Lung (tissue), 13 donors: ENCODE data around the gene BEST1. TPM values are rescaled to one million over a fixed set of nuclear protein-coding genes. Genes with fewer than 3 reads are reported as not detected.

Experiments used
- ATAC-seq: fragments of 200-7000 bp; cut with Tn5 transposase; one replicate; pipeline ENCODE4 v1.9.1; 2020; ENCODE audit warnings: moderate number of reproducible peaks; ENCODE audit not compliant: insufficient read depth, low FRiP score
- DNase-seq, 3 donors: peaks; one replicate each; pipeline ENCODE4 v3.0.0-alpha.2; 2013 to 2017
- H3K27ac ChIP-seq, 2 donors: one replicate each; pipeline ENCODE4 v1.5.1; 2013; ENCODE audit warnings: mild to moderate bottlenecking in 2 of 2, moderate library complexity in 2 of 2, control low read depth in 1 of 2, inconsistent platforms in 1 of 2, low read depth in 1 of 2, low read length in 1 of 2
- H3K27me3 ChIP-seq, 3 donors: one replicate each; pipeline ENCODE4 v1.5.1; 2013; ENCODE audit warnings: low read length in 2 of 3; ENCODE audit not compliant: control insufficient read depth in 3 of 3, insufficient read depth in 3 of 3
- H3K36me3 ChIP-seq, 4 donors: one replicate each; pipeline ENCODE4 v1.5.1; 2013; ENCODE audit warnings: low read length in 4 of 4, mild to moderate bottlenecking in 1 of 4, moderate library complexity in 1 of 4; ENCODE audit not compliant: control insufficient read depth in 4 of 4, insufficient read depth in 4 of 4
- H3K4me1 ChIP-seq, 5 donors: one replicate each; pipeline ENCODE4 v1.5.1; 2013; ENCODE audit warnings: low read length in 5 of 5, mild to moderate bottlenecking in 2 of 5, moderate library complexity in 1 of 5; ENCODE audit not compliant: control insufficient read depth in 5 of 5, insufficient read depth in 5 of 5
- H3K4me3 ChIP-seq: one replicate; pipeline ENCODE4 v1.5.1; 2013; ENCODE audit warnings: mild to moderate bottlenecking, control low read depth, moderate library complexity
- H3K9ac ChIP-seq, 2 donors: one replicate each; pipeline ENCODE4 v1.5.1; 2013; ENCODE audit warnings: low read length in 2 of 2, control low read depth in 1 of 2; ENCODE audit not compliant: insufficient read depth in 1 of 2
- H3K9me3 ChIP-seq, 4 donors: one replicate each; pipeline ENCODE4 v1.5.1; 2013; ENCODE audit warnings: low read length in 3 of 4, mild to moderate bottlenecking in 1 of 4, moderate library complexity in 1 of 4; ENCODE audit not compliant: control insufficient read depth in 4 of 4, insufficient read depth in 3 of 4
- WGBS, 2 donors: extraction: QIAGEN DNeasy Blood & Tissue Kit; methylation state at CpG; one replicate each; pipeline ENCODE4 v1.1.7; 2013; 5-methylcytosine and 5-hydroxymethylcytosine counted together
- polyA plus RNA-seq, 2 donors: library from polyadenylated mRNA; stranded (reverse); fragments of 200-250 nt; gene quantifications; one replicate each; pipeline ENCODE4 v1.2.1, GENCODE V29; 2013
- small RNA-seq: library from RNA; depleted of rRNA; stranded (forward); fragments of <200 nt; gene quantifications from one replicate; pipeline ENCODE3, GENCODE V24; 2014; ENCODE audit warnings: low replicate concordance
- total RNA-seq, 2 donors: library from RNA; depleted of rRNA in 1 of 2; stranded (reverse); fragments of >200 nt in 1 of 2; gene quantifications; one replicate each; pipeline ENCODE4 v1.2.1, GENCODE V29; 2014 to 2021
- TF ChIP-seq, protein P1 (sequence below): IDR thresholded peaks from 2 replicates; pipeline ENCODE4 v1.5.1; 2012; ENCODE audit warnings: mild to moderate bottlenecking; ENCODE audit errors: control extremely low read depth, extremely low read depth
- donor health status: control.
- donor health status: control.
- donor health status: Bipolar disorder and iron deficiency.
- donor health status: healthy.
- donor health status: DM: yes; HTN: yes; CAD: no.

The BEST1 gene
- total and polyA plus RNA-seq, 4 donors: 4.9 to 27.3 (median 11.3) TPM

DNA sequence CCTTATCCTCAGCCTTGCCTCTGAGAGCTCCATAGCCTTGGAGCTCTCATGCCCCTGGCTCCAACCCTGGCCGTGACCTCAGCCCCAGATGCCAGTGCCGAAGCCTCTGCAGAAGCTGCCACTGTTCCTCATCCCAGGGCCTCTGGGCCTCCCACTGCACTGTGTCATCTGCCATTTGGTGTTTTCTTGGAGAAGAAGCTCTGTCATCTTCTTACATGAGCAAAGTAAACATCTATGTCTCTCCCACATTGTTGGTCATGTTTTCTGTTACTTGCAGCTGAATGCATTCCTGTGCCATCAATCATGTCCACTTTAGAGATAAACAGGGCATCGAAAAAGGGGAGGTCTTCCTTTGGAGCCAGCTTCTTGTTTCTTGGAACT lies 62.3 kb downstream of the BEST1 start:
- no peak for DNase-seq
- H3K27me3 ChIP-seq: no peaks in the 10 kb centered on the region
- H3K9ac ChIP-seq: no peak overlapping the region
- no peak overlapping the region for H3K27ac ChIP-seq
- no peak for ATAC-seq
- TF ChIP-seq, protein P1, sequence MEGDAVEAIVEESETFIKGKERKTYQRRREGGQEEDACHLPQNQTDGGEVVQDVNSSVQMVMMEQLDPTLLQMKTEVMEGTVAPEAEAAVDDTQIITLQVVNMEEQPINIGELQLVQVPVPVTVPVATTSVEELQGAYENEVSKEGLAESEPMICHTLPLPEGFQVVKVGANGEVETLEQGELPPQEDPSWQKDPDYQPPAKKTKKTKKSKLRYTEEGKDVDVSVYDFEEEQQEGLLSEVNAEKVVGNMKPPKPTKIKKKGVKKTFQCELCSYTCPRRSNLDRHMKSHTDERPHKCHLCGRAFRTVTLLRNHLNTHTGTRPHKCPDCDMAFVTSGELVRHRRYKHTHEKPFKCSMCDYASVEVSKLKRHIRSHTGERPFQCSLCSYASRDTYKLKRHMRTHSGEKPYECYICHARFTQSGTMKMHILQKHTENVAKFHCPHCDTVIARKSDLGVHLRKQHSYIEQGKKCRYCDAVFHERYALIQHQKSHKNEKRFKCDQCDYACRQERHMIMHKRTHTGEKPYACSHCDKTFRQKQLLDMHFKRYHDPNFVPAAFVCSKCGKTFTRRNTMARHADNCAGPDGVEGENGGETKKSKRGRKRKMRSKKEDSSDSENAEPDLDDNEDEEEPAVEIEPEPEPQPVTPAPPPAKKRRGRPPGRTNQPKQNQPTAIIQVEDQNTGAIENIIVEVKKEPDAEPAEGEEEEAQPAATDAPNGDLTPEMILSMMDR: no peak
- H3K9me3 ChIP-seq: no peaks in the 10 kb centered on the region
- 78 to 88% methylated on average over 3 of the region's 3 CpGs for WGBS, 2 donors
- no peaks in the 10 kb centered on the region for H3K4me1 ChIP-seq
- H3K36me3 ChIP-seq: no peaks in the 10 kb centered on the region
- no peak overlapping the region for H3K4me3 ChIP-seq

DNA sequence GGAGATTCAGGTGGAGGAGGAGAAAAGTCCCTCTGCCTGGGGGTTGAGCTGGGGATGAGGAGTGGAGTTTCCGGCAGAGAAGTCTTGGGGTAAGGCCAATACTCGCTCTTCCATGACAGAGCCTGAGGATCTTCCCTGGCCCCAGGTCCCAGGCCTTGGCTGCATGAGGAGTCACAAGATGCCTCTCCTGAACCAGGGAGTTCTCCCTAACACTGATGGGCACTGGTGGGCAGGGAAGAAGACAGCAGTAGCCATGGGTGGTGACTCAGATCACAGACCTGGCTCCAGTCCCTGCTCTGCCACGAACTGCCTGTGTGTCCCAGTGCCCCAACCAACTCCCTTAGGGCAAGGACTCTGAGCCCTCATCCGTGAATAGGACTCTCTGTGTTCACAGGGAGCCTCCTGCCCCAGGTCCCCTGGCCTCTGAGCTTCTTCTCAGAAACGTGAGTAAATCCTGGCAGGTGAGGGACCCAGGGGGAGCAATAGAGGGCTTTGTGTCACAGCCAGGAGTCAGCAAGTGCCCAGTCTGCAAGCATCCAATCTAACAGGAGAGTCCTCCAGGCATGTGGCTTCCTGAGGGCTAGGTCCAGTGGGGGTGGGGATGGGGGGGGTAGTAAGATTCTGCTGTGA lies 62.8 kb downstream of the BEST1 start:
- 84 to 89% methylated on average over 5 of the region's 5 CpGs for WGBS, 2 donors

More for the DNA sequence above, 62.8 kb downstream of the BEST1 start:
- DNase-seq: no peak
- Histone ChIP-seq H3K9me3 (no peaks in the 10 kb centered on the region), H3K4me3 (no peak overlapping the region), H3K36me3 (no peaks in the 10 kb centered on the region), H3K4me1 (no peaks in the 10 kb centered on the region), H3K27me3 (no peaks in the 10 kb centered on the region), H3K27ac (no peak overlapping the region), H3K9ac (no peak overlapping the region)
- no peak for ATAC-seq
- TF ChIP-seq, protein P1: no peak

Small RNA genes within 50 kb of the gene (small RNA-seq; reads per million reads assigned to genes)
- not detected for gene RNU6-1243P

Other genes with a start within 250 kb of the BEST1 start
- 10 to 100 TPM; 27.1 to 41.2 TPM for gene MYRF, start 197.7 kb upstream of the BEST1 start, total RNA-seq
- 10 to 100 TPM; 11.9 to 23.3 TPM for gene MYRF, start 197.7 kb upstream of the BEST1 start, polyA plus RNA-seq
- 100 to 1,000 TPM in 1 of 2 donors, 10 to 100 TPM in 1; 43.9 to 118 TPM for gene TMEM258, start 157.8 kb upstream of the BEST1 start, total RNA-seq
- 100 to 1,000 TPM; 208 to 229 TPM for gene TMEM258, start 157.8 kb upstream of the BEST1 start, polyA plus RNA-seq
- 10 to 100 TPM in 1 of 2 donors, 1 to 10 TPM in 1; 6.4 to 13.2 TPM for gene FEN1, start 157.4 kb upstream of the BEST1 start, total RNA-seq
- 10 to 100 TPM in 1 of 2 donors, 1 to 10 TPM in 1; 7.7 to 12.6 TPM for gene FEN1, start 157.4 kb upstream of the BEST1 start, polyA plus RNA-seq
- 100 to 1,000 TPM in 1 of 2 donors, 10 to 100 TPM in 1; 35.7 to 102 TPM for gene FADS1, start 133.3 kb upstream of the BEST1 start, total RNA-seq
- 10 to 100 TPM; 35.1 to 54.3 TPM for gene FADS1, start 133.3 kb upstream of the BEST1 start, polyA plus RNA-seq
- 100 to 1,000 TPM in 1 of 2 donors, 10 to 100 TPM in 1; 44.5 to 165 TPM for gene FADS2, start 122.1 kb upstream of the BEST1 start, total RNA-seq
- 10 to 100 TPM; 58.9 to 98.6 TPM for gene FADS2, start 122.1 kb upstream of the BEST1 start, polyA plus RNA-seq
- 10 to 100 TPM; 12.3 to 64.8 TPM for gene FADS3, start 58.8 kb upstream of the BEST1 start, total RNA-seq
- 10 to 100 TPM; 52.7 to 56.2 TPM for gene FADS3, start 58.8 kb upstream of the BEST1 start, polyA plus RNA-seq
- 10 to 100 TPM in 1 of 2 donors, 1 to 10 TPM in 1; 8.8 to 10.9 TPM for gene RAB3IL1, start 32.8 kb upstream of the BEST1 start, total RNA-seq
- 10 to 100 TPM in 1 of 2 donors, 1 to 10 TPM in 1; 6.7 to 20.8 TPM for gene RAB3IL1, start 32.8 kb upstream of the BEST1 start, polyA plus RNA-seq
- gene FTH1, start 17.3 kb downstream of the BEST1 start, total RNA-seq: 1,000 to 10,000 TPM; 1,737 to 4,072 TPM
- over 10,000 TPM in 1 of 2 donors, 1,000 to 10,000 TPM in 1; 6,299 to 24,273 TPM for gene FTH1, start 17.3 kb downstream of the BEST1 start, polyA plus RNA-seq
- 10 to 100 TPM; 13.3 to 14.1 TPM for gene INCENP, start 173.7 kb downstream of the BEST1 start, total RNA-seq
- gene INCENP, start 173.7 kb downstream of the BEST1 start, polyA plus RNA-seq: 1 to 10 TPM; 3.8 to 6.8 TPM
- not detected for gene SCGB1D1, start 239.9 kb downstream of the BEST1 start, total RNA-seq
- not detected for gene SCGB1D1, start 239.9 kb downstream of the BEST1 start, polyA plus RNA-seq